HFF-Myc (cell line): ENCODE data around the gene RPL5.
"Not testable (repeated sequence)": the region's sequence is repeated elsewhere in the genome, so short reads cannot be mapped to it uniquely, and the experiment has no call there.

Source experiments
- DNase-seq: peaks from one replicate; pipeline ENCODE4 v3.0.0-alpha.2; 2011; ENCODE audit warnings: low read depth; ENCODE audit errors: extremely low read depth
- H3K4me3 ChIP-seq: replicated peaks from 2 replicates; pipeline ENCODE4 v1.5.1; 2011; ENCODE audit warnings: low read depth, mild to moderate bottlenecking, control low read depth, low read length
- CTCF ChIP-seq: IDR thresholded peaks from 2 replicates; pipeline ENCODE4 v1.5.1; 2012; ENCODE audit warnings: mild to moderate bottlenecking, low read depth, low read length, control low read depth; ENCODE audit errors: missing control alignments

RPL5 gene

GRCh38 chr1:92831762-92832536 is at the start of gene RPL5:
RPL5 (plus strand) TSS chr1:92832040; CDS start chr1:92832115, 75 bp downstream.
- peak within 1 kb of the TSS; percentile 92 for H3K4me3 ChIP-seq
- TF ChIP-seq CTCF: peak; percentile 98

GRCh38 chr1:92783550-92783949 is 48.3 kb upstream of the RPL5 start:
- peak overlapping the region; percentile 85 for H3K4me3 ChIP-seq

More at GRCh38 chr1:92831762-92832536, at the start of gene RPL5:
- peak; percentile 95 for DNase-seq

GRCh38 chr1:92784021-92784638 is 47.7 kb upstream of the RPL5 start:
- DNase-seq: no peak
- no peak for TF ChIP-seq CTCF

More at GRCh38 chr1:92783550-92783949, 48.3 kb upstream of the RPL5 start:
- DNase-seq: not testable (repeated sequence)

GRCh38 chr1:92784639-92785500 is 47.0 kb upstream of the RPL5 start, which contains the start of gene EVI5:
EVI5 (minus strand) TSS chr1:92785108; CDS start chr1:92736546, 48,562 bp downstream.
- no peak for TF ChIP-seq CTCF
- peak within 1 kb of the TSS; percentile 85 for H3K4me3 ChIP-seq
- DNase-seq: peak; percentile 81

More at GRCh38 chr1:92784021-92784638, 47.7 kb upstream of the RPL5 start:
- peak overlapping the region; percentile 85 for H3K4me3 ChIP-seq

GRCh38 chr1:92786111-92786901 is 45.5 kb upstream of the RPL5 start:
- DNase-seq: no peak
- H3K4me3 ChIP-seq: no peak overlapping the region
- TF ChIP-seq CTCF: no peak

DNA sequence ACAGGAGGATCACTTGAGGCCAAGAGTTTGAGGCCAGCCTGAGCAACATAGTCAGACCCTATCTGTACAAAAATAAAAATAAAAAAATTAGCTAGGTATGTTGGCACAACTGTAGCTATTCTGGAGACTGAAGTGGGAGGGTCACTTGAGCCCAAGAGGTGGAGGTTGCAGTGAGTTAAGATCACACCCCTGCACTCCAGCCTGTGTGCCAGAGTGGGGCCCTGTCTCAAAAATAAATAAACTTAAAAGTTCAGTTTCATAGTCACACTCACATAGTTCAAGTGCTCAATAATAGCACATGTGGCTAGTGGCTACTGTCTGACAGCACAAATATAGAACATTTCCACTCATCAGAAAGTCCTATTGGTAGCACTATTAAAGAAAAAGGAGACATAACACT is 41.8 kb upstream of the RPL5 start:
- no peak overlapping the region for H3K4me3 ChIP-seq
- DNase-seq: no peak
- TF ChIP-seq CTCF: no peak
